RWPE2 (cell line): ENCODE measurements around the gene VRTN.

Experiments used
- ATAC-seq: fragments of 200-7000 bp; cut with Tn5 transposase; 3 replicates; pipeline ENCODE4 v1.9.1; 2021; ENCODE audit warnings: low read depth
- DNase-seq: peaks from one replicate; pipeline ENCODE4 v3.0.0-alpha.2; 2020; ENCODE audit warnings: low spot score
- H3K27ac ChIP-seq: fragments of 450-650 bp; 2 replicates; pipeline ENCODE4 v1.5.1; 2017; ENCODE audit warnings: mild to moderate bottlenecking; ENCODE audit not compliant: poor library complexity, severe bottlenecking
- H3K27me3 ChIP-seq: fragments of 250-450 bp; sonication (Bioruptor Pico); 2 replicates; pipeline ENCODE4 v1.5.1; 2021; ENCODE audit warnings: mild to moderate bottlenecking, moderate library complexity; ENCODE audit not compliant: insufficient read depth, poor library complexity, severe bottlenecking
- H3K36me3 ChIP-seq: fragments of 250-450 bp; sonication (Bioruptor Pico); 2 replicates; pipeline ENCODE4 v1.5.1; 2020; ENCODE audit warnings: low read depth, mild to moderate bottlenecking, moderate library complexity
- H3K4me1 ChIP-seq: fragments of 250-450 bp; sonication (Bioruptor Pico); 2 replicates; pipeline ENCODE4 v1.5.1; 2021; ENCODE audit warnings: mild to moderate bottlenecking, moderate library complexity; ENCODE audit not compliant: insufficient read depth, poor library complexity, severe bottlenecking
- H3K4me3 ChIP-seq: fragments of 250-450 bp; sonication (Bioruptor Pico); 2 replicates; pipeline ENCODE4 v1.5.1; 2021; ENCODE audit warnings: mild to moderate bottlenecking, moderate library complexity; ENCODE audit not compliant: severe bottlenecking
- H3K9me3 ChIP-seq: fragments of 250-450 bp; sonication (Bioruptor Pico); 2 replicates; pipeline ENCODE4 v1.5.1; 2021; ENCODE audit warnings: mild to moderate bottlenecking, moderate library complexity; ENCODE audit not compliant: severe bottlenecking
- TF ChIP-seq, protein P1 (sequence below): fragments of 450-650 bp; IDR thresholded peaks from one replicate; pipeline ENCODE4 v1.5.1; 2017; ENCODE audit warnings: mild to moderate bottlenecking, moderate library complexity; ENCODE audit not compliant: poor library complexity, severe bottlenecking

VRTN gene

DNA sequence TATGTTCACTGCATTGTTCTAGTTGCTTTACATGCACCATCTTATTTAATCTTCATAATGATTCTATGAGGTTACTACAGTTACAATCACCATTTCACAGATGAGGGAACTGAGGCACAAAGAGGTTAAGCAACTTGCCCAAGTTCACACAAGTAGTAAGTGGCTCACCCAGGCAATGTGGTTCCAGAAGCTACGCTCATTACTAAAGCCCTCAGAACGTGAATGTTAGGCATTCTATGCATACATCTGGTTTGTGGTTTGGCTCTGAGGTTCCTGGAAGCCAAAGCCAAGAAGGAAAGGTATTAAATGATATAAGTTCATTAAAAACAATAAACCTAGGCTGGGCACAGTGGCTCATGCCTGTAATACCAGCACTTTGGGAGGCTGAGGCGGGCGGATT lies 14.4 kb upstream of the VRTN start:
- ATAC-seq (no peak), DNase-seq (no peak)
- Histone ChIP-seq H3K27me3 (peaks cover 3% of the 10 kb centered on the region), H3K27ac (no peak overlapping the region), H3K36me3 (no peaks in the 10 kb centered on the region), H3K4me3 (no peak overlapping the region), H3K9me3 (no peaks in the 10 kb centered on the region), H3K4me1 (no peaks in the 10 kb centered on the region)
- TF ChIP-seq, protein P1, sequence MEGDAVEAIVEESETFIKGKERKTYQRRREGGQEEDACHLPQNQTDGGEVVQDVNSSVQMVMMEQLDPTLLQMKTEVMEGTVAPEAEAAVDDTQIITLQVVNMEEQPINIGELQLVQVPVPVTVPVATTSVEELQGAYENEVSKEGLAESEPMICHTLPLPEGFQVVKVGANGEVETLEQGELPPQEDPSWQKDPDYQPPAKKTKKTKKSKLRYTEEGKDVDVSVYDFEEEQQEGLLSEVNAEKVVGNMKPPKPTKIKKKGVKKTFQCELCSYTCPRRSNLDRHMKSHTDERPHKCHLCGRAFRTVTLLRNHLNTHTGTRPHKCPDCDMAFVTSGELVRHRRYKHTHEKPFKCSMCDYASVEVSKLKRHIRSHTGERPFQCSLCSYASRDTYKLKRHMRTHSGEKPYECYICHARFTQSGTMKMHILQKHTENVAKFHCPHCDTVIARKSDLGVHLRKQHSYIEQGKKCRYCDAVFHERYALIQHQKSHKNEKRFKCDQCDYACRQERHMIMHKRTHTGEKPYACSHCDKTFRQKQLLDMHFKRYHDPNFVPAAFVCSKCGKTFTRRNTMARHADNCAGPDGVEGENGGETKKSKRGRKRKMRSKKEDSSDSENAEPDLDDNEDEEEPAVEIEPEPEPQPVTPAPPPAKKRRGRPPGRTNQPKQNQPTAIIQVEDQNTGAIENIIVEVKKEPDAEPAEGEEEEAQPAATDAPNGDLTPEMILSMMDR, result no peak

DNA sequence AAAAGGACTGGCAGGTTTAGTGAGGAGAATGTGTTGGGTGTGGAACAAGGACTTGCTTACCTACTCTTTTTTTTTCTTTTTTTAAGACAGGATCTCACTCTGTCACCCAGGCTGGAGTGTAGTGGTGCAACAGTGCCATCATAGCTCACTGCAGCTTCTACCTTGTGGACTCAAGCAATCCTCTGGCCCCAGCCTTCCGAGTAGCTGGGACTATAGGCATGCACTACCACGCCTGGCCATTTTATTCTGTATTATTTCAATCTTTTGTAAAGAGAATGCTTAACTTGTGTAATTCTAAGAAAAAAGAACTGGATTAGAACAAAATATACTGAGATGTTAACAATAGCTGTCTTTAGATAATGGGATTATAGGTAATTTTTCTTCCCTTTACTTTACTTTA lies 1.9 kb upstream of the VRTN start:
- TF ChIP-seq, protein P1, result no peak

DNA sequence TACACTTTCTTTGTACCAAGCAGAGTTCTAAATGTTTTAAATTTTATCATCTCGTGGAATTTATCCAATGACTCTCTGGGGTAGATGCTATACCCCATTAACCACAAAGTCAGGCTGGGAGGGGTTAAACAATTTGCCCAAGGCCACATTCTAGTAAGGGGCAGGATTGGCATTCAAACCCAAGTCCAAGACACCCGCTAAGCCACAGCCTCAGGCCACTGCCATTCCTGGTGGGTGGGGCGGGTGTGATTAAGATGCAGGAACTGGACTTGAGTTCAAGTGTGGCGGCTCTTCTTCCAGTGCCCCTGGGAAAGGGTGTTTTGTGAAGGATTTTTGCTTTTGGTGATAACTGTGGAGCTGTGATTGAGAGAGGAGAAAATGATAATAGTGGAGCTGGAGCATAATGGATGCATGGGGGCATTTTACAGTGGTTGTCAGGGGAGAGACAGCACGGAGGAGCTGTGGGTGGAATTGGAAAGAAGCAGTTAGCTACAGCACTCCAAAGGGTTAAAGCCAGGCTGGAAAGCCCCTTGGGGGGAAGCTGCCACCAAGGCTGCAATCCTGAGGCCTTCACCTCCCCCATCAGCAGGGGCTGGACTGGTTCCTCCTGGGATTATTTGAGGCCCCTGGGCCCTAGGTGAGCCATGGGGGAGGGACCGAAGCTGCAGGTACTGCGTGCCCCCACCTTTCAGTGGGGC lies 1.0 kb upstream of the VRTN start:
- Histone ChIP-seq H3K4me1 (no peaks in the 10 kb centered on the region), H3K27ac (no peak overlapping the region), H3K36me3 (no peaks in the 10 kb centered on the region), H3K9me3 (no peaks in the 10 kb centered on the region), H3K27me3 (peaks cover 5% of the 10 kb centered on the region), H3K4me3 (no peak overlapping the region)
- DNase-seq (no peak), ATAC-seq (no peak)
- TF ChIP-seq, protein P1, result no peak

More for the DNA sequence above, 1.9 kb upstream of the VRTN start:
- Histone ChIP-seq H3K27ac (no peak overlapping the region), H3K27me3 (peaks cover 5% of the 10 kb centered on the region), H3K9me3 (no peaks in the 10 kb centered on the region), H3K36me3 (no peaks in the 10 kb centered on the region), H3K4me1 (no peaks in the 10 kb centered on the region), H3K4me3 (no peak overlapping the region)
- ATAC-seq, result peak; percentile 57; the same call in 1 of the 3 replicates
- no peak for DNase-seq

DNA sequence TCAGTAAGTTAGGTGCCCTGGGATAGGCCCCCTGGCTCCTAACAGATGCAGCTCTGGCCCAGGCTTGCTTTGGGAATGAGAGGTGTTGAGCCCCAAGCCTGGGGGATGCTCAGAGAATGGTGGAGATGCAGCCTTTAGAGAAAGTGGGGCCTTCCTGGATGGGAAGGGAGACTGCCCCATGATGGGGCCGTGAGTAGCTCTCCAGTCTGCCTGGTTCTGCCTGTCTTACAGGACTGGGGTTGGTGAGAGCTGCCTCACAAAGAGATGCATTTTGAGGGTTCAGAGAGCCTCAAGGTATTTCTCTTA lies 523 bp upstream of the VRTN start:
- ATAC-seq, result no peak
- TF ChIP-seq, protein P1, result no peak
- Histone ChIP-seq H3K4me3 (no peak overlapping the region), H3K27ac (no peak overlapping the region), H3K36me3 (no peaks in the 10 kb centered on the region), H3K9me3 (no peaks in the 10 kb centered on the region), H3K4me1 (no peaks in the 10 kb centered on the region), H3K27me3 (peaks cover 5% of the 10 kb centered on the region)
- DNase-seq, result no peak

DNA sequence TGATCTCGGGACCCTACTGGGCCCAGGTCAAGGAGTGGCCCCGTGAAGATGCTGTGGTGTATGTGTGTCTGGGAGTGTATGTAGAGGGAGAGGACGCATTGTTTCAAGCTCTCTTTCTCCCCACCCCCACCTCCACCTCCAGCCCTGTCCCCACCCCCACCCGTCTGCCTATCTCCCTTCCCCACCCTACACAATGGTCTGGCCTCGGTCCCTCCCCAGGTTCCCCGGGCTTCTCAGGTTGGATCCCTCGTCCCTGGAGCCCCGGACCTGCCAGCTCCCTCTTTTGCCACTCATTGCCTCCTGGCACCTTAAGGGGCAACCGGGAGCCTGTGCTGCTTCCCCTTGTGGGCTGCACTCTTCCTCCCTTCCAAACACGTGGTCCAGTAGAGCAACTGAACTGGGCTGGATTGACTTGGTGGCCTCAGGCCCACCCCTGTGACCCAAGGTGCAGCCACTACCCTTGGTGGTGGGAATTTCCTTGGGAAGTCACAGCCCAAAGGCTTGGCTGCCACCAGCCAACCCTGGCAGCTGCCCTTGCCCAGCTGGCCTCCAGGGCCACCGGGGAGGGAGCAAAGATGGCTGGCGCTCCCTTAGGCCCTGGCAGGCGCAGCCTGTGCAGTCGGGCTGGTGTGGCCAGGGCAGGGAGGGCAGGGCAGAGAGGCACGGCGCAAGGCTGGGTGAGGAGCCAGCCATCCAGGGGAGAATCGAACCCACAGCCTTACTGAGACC lies 628 bp downstream of the VRTN start:
- H3K36me3 ChIP-seq, result no peaks in the 10 kb centered on the region
- DNase-seq (no peak), ATAC-seq (no peak)
- peaks cover 5% of the 10 kb centered on the region for H3K27me3 ChIP-seq
- no peak overlapping the region for H3K27ac ChIP-seq
- H3K9me3 ChIP-seq, result no peaks in the 10 kb centered on the region
- no peaks in the 10 kb centered on the region for H3K4me1 ChIP-seq
- TF ChIP-seq, protein P1, result no peak
- no peak overlapping the region for H3K4me3 ChIP-seq
